GM18858 (cell line): ENCODE measurements around the gene SF3B5.
A peak's percentile ranks its signal among the peaks of the same experiment; 100 is the strongest.
"Not testable (repeated sequence)": the region's sequence is repeated elsewhere in the genome, so short reads cannot be mapped to it uniquely, and the experiment has no call there.

Experiments used
- ATAC-seq: cut with Tn5 transposase; IDR thresholded peaks from one replicate; pipeline ENCODE4 v1.9.1; 2021; ENCODE audit not compliant: unreplicated experiment

The SF3B5 gene

DNA sequence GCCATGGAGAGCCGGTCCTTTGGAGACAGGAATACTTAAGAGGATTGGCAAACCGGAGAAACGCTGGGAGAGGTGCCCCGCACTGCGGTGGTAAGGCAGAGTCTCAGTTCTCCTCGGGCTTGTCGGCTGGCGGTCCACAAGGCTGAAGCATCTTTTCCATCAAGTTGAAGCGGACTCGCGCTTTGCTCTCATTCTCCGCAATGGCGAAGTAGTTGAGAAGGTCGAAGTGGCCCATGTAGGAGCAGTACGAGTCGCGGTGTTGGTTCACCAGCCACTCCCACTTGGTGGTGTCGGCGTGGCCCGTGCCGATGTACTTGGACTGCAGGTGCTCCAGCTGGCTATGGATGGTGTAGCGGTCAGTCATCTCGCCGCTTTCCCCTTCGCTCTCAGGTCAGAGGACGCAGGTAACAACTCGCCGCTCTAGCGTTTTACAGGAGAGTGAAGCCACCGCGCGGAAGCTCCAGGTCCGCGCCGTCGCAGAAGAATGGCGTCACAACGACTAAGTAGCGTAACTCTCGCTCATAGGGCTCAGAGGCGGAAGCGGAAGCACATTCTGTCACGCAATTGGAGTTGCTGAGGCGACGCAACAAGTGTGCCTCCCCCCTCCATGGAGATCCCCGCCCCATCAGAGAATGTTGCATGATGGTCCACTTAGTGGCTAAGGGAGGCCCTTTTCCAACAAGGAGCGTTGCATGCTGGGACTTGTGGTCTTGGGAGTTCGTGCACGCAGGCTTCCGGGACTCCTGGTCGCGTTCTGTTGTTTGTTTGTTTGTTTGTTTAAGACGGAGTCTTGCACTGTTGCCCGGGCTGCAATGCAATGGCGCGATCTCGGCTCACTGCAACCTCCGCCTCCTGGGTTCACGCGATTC is at the start of gene SF3B5:
SF3B5 (minus strand) TSS at position 440 of the 869 bp plus-strand sequence; CDS start at position 364, 76 bp downstream.
- ATAC-seq, result peak; percentile 97

DNA sequence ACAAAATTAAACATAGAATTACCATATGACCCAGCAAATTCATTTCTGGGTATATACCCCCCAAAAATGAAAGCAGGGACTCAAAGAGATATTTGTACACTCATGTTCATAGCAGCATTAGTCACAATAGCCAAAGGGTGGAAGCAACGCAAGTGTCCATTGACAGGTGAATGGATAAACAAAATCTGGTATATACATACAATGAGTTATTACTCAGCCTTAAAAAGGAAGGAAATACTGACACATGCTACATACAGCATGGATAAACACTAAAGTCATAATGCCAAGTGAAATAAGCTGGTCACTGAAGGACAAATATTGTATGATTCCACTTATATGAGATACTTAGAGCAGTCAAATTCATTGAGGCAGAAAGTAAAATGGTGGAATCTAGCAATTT is 49.6 kb upstream of the SF3B5 start:
- ATAC-seq, result no peak

DNA sequence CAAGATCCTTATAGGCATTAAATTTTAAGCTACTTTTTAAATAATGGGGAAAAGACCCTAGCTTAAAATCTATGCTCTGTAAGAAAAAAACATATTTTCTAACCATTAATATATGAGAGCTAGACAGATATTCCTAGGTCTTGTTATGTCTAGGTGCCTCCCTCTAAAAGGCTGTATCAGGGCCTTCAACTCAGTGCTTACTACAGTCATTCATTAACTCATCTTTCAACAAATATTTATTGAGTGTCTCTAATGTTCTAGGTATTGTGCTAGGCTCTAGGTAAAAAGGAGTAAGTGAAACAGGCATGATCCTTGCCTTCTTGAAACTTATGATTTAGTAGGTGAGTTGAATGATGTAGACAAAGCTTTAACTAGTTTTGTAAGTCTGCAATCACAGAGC is 48.5 kb upstream of the SF3B5 start:
- no peak for ATAC-seq

DNA sequence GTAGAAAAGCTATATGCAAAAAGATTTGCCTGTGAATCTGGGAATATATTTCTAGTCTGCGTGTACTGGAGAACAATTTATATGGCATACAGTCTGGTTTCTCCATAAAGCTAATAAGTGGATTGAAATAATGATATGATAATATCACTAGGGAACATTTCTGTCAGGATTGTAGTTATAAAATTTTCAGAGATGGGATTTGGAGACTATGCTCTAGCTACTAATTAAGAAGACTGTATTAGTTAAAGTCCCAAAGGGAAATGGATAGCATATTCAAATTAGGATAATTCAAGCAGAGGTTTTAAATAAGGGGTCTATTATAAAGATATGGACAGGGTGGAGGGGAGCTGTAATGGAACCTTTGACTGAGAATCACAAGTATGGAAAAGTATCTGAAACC is 47.7 kb upstream of the SF3B5 start:
- no peak for ATAC-seq

GRCh38 chr6:144141470-144141869 is 46.1 kb upstream of the SF3B5 start:
- ATAC-seq, result no peak

- ATAC-seq, result peak; percentile 91
These were observed 45.5 kb upstream of the SF3B5 start for GRCh38 chr6:144140867-144141266.

DNA sequence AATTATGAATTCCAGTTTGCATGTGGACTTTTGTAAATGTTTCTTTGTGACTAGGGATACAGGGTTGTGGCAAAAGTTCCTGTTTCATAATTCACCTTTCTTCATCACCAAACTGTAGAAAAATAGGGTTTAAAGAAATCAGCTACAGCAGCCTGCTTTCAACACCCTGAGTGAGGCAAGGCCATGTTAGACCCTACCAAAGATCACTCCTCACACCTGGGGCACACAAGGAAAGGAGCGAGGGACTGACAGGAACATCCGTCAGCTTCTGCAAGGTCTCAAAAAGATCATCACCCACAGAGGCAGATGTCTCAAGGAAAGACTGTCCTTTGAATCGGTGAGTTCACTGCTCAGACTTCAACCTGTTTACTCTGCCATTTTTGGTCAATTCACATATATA is 44.4 kb upstream of the SF3B5 start:
- no peak for ATAC-seq

DNA sequence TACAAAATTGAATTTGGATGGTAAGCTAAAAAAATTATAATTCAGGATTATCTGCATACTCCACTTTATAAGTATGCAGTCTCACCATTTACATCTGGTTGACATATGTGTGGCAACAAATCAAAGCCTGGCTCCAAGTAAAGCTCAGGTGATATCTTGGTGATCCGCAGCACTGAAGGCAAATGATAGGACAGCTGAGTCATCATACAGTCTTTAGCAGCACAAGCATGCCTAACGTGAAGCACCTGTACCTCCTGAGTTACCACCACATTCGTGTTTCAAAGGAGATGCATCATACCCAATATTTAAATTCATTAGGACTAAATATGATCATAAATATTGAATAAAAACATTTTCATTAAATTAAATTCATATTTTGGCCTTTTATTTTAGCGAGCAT is 43.2 kb upstream of the SF3B5 start:
- ATAC-seq, result no peak

DNA sequence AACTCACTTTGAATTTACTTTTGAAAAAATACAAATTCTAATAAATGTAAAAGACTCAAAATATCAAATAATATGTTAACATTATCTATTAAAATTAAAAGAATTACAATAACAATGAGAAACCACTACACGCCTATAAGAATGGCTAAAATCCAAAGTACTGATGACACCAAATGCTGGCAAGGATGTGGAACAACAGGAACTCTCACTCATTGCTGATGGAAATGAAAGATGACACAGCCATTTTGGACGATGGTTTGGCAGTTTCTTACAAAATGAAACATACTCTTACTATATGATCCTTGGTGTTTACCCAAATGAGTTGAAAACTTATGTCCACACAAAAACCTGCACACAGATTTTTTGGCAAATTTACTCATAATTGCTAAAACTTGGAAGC is 39.4 kb upstream of the SF3B5 start:
- ATAC-seq, result no peak

DNA sequence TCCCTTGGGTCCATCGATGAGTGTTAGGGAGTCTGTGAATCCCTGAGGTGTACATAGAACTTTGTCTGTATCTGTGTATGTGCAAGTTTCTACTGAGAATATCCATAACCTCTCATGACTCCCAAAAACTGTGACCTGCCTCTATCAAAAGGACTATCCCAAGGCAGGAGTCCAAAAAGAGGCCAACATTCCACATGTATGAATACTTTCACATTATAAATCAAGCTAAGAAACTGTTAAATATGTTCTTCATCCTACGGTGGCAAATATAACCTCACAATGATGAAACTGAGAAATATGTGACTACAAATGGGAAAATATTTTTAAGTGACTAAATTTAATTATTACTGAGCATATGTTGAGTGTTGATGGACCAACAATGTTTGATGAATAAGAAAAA is 38.8 kb upstream of the SF3B5 start:
- no peak for ATAC-seq

GRCh38 chr6:144133225-144133821 is 38.0 kb upstream of the SF3B5 start:
- no peak for ATAC-seq

GRCh38 chr6:144132167-144132690 is 36.9 kb upstream of the SF3B5 start:
- ATAC-seq, result not testable (repeated sequence)

- no peak for ATAC-seq
These were observed 35.9 kb upstream of the SF3B5 start for GRCh38 chr6:144131248-144131709.

DNA sequence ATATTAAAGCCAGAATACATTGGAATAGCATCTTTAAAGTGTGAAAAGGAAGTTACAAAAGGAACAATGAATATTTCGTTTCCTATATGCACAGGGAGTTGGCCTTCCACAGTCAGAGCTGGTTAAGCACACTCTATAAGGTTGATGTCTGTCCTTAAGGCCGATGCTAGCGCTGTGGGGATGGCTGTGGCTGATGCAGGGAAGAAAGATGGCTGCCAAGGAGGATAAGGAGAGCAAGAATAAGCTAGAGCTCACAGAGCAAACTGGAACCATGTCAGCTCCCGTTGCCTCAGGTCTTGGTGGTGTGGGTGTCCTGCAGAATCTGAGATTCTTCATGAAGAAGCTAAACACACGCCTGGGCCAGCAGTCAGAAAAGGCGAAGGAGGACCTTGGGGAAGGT is 34.1 kb upstream of the SF3B5 start:
- no peak for ATAC-seq

DNA sequence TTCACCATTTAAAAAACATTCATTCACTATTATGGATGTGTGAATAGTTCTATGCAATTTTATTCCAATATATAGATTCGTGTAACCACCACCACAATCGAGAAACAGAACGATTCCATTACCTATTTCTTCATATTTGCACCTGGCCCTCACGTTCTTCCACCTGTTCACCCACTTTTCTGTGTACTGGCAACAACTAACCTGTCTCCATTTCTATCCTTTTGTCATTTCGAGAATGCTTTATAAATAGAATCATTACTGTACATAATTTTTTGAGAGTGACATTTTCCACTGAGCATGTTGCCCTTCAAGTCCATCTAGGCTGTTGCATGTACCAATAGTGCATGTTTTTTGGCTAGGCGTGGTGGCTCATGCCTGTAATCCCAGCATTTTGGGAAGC is 31.7 kb upstream of the SF3B5 start:
- no peak for ATAC-seq

DNA sequence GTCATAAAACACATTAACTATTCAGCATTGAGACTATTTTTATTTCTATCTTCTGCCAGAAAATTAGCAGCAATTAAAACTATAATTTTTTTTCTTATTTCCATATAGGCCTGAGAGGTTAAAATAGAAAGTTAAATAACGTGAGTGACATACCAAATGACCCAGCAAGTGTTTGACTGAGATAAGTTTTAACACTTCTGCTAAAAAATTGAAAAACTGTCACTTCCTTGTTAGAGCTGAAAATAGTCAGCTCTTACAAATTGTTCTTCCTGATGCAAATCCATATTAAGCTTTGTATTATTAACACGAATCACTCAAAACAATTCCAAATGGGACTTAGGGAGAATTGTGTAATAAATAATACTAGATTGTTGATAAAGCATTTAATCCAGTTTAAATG is 28.5 kb upstream of the SF3B5 start:
- no peak for ATAC-seq

DNA sequence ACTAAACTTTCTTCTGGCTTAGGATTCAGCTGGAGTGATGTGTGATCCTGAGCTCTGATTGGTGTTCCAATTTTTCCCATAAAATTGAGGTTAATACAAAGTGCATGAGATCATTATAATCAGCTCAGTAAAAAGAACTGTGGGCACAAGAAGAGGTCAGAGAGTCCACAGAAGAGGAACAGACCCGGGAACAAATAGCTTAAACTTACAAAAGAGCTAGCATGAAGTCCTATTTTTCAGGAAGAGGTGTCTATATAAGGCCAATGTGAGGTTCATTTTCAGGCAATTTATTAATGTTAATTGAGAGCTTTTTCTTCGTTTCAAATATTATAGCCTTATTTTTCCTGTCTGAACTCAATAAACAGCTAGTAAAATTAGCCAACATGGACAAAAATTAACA is 28.0 kb upstream of the SF3B5 start:
- ATAC-seq, result no peak

GRCh38 chr6:144122861-144123260 is 27.5 kb upstream of the SF3B5 start:
- no peak for ATAC-seq

GRCh38 chr6:144119376-144119775 is 24.0 kb upstream of the SF3B5 start:
- ATAC-seq, result no peak

- no peak for ATAC-seq
These were observed 19.8 kb upstream of the SF3B5 start for GRCh38 chr6:144115219-144115618.

DNA sequence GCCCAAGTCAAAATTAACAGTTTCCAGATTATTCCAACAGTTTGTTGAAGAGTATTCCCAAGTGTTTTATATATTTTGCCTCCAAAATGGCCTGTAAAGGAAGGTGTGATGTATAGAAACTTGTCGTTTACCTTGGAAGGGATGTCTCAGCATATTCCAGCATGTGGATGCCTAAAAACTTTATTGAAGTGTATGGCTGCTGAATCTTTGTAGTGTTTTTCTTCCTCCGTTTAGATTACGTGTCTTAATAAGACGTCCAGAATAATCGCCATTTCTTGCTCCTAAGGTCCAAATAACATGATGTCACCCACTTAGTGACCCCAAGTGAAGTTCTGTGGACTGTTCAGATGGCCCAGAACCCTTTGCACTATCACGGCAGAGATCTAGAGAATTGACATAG is 18.0 kb upstream of the SF3B5 start:
- no peak for ATAC-seq

- no peak for ATAC-seq
These were observed 14.8 kb upstream of the SF3B5 start for GRCh38 chr6:144110210-144110609.
